GM18873 (cell line): ENCODE data around the gene MYOT.

Experiments used
- ATAC-seq: cut with Tn5 transposase; IDR thresholded peaks from one replicate; pipeline ENCODE4 v1.9.1; 2021; ENCODE audit warnings: mild to moderate bottlenecking, moderate library complexity, moderate number of reproducible peaks; ENCODE audit not compliant: unreplicated experiment, low FRiP score

MYOT gene

DNA sequence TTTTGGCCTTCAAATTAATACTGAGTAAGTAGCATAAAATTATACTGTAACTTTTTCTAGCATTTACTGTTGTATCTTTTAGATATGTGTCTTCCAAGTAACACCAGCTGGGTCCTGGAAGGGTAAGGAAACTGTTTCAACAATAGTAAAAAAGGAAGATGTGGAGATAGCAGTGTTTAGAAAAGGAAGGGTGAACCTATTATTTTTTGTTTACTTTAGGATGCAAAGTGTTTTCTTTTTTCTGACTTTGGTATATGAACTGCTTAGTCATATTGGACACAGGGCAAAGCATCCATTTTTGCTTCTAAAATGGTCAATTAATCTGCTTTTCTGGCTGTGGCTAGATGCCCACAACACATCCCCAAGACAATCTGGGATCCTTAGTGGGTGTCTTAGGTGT, 26.9 kb downstream of the MYOT start:
- no peak for ATAC-seq

- no peak for ATAC-seq
Measured at GRCh38 chr5:137896560-137896959, 28.9 kb downstream of the MYOT start.

- ATAC-seq: no peak
Measured at GRCh38 chr5:137899493-137899892, 31.8 kb downstream of the MYOT start.

DNA sequence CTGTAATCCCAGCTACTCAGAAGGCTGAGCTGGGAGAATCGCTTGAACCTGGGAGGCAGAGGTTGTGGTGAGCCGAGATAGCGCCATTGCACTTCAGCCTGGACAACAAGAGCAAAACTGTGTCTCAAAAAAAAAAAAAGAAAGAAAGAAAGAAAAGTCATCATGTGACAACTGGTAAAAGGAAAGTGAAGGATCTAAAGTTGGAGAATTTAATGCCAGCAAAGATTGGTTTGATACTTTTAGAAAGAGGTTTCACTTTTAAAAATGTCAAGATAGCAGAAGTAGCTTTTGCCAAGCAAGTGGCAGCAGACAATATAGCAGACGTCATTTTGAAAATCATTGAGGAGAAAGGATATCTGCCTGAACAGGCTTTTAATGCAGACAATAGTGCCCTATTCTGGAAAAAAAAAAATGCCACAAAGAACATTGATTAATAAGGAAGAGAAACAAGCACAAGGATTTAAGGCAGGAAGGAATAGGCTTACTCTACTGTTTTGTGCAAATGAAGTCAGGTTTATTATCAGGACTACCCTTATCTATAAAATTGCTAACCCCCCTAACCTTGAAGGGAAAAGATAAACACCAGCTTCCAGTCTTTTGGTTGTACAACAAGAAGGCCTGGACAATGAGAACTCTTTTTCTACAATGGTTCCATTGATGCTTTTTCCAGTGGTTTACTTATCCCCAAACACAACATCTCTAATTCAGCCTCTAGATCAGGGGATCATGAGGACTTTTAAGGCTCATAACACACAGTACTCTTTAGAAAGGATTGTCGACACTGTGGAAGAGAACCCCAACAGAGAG, 33.6 kb downstream of the MYOT start:
- no peak for ATAC-seq

GRCh38 chr5:137902408-137903133, 34.9 kb downstream of the MYOT start:
- no peak for ATAC-seq

GRCh38 chr5:137914758-137915157, 47.1 kb downstream of the MYOT start:
- no peak for ATAC-seq

DNA sequence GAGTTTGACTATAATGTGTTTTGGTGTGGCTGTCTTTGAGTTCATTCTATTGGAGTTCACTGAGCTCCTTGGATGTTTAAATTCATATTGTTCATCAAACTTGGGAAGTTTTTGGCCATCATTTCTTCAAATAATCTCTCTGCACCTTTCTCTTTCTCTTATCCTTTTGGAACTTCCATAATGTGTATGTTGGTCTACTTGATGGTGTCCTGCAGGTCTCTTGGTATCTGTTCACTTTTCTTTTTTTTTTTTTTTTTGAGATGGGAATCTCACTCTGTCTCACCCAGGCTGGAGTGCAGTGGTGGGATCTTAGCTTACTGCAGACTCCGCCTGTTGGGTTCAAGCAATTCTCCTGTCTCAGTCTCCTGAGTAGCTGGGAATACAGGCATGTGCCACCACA, 49.3 kb downstream of the MYOT start:
- no peak for ATAC-seq

DNA sequence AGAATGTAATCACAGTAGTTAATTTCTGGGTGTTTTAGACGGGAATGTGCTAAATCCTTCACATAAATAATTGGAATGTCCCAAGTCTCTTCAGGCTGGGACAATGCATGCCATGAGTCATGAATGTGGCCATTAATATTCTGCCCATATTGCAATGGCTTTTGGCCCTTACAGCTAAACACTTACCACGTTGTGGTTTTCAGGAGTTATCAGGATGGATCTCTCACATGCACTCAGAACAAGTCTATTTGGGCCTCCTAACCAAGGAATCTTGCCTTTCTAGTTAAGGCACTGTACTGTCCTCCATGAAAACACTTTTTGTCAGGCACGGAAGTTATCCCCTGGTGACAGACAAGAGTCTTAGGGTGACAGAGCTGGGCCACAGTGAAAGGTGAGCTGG, 54.3 kb downstream of the MYOT start:
- ATAC-seq: no peak

DNA sequence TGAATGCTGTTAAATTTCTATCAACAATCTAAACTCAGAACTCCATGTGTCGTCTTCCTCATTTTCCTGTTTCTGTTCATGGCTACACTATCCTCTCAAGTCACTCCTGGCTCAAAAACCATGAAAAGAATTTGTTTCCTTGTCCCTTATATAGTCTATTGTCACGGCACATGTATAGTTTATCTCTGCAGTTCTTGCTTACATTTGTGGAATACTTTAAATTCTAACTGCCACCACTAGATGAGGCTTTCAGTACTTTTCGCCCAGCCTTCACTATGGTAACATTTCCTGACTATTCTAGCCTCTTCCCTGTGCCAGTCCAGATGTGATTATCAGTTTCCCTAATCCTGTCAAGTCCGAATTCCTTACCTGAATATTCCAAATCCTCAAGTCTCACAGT, 56.2 kb downstream of the MYOT start:
- ATAC-seq: no peak

DNA sequence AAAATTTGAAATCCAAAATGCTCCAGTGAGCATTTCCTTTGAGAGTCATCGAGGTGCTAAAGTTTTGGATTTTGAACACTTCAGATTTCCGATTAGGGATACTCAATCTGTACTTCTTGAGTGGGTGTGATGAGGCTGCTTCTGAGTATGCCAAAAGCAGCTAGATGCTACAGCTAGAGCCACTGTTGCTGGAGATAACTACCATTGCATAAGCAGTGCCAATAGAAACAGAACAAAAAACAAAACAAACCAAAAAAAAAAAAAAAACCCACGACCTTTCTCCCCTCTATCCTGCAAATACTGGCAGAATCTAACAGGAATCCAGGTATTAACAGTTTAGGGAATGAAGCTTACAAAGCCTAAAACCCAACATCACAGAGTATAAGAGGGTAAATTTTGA, 65.1 kb downstream of the MYOT start:
- no peak for ATAC-seq

DNA sequence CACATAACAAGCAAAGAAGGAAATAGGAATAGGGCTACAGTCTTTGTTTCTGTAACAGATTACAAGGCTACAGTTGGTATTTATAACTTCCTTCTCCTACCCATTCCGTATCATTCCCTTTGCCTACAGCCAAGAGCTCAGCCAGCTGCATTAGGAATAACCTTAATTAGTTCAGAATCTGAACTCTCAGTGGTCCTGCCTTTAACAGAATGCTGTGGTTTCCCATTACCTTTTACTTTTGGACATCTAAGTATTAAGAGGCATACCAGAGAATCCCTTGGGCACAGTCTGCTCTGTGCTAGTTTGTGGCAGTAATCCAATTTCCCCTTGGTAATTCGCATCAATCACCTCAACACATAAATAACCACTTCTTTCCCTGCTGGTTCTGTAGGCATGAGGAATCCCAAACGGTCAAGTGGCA, 65.8 kb downstream of the MYOT start:
- no peak for ATAC-seq

DNA sequence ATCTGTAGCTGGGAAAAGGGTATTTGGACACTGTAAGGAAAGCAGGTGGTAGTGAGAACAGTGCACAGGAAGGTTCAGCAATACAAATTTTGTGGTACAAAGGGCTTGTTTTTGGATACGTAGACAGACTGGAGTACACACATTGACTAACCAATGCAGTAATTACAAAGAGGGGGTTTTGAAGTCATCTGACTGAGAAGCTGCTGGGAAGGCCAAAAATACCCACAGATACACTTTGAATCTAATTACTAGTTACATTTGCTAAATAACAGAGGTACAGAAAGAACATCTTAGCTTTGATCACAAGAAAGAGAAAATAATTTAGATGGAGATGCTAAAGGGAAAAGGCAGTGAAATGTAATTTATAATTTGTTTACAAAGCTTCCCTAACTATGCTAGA, 67.5 kb downstream of the MYOT start:
- ATAC-seq: no peak

- ATAC-seq: no peak
Measured at GRCh38 chr5:137935694-137936093, 68.0 kb downstream of the MYOT start.
